ENCODE results near the gene KCNJ9. TPM values are rescaled to one million over a fixed set of nuclear protein-coding genes. Genes with fewer than 3 reads are reported as not detected.

Gene KCNJ9
- total RNA-seq, 2 experiments from 2014 or later, result not detected

DNA sequence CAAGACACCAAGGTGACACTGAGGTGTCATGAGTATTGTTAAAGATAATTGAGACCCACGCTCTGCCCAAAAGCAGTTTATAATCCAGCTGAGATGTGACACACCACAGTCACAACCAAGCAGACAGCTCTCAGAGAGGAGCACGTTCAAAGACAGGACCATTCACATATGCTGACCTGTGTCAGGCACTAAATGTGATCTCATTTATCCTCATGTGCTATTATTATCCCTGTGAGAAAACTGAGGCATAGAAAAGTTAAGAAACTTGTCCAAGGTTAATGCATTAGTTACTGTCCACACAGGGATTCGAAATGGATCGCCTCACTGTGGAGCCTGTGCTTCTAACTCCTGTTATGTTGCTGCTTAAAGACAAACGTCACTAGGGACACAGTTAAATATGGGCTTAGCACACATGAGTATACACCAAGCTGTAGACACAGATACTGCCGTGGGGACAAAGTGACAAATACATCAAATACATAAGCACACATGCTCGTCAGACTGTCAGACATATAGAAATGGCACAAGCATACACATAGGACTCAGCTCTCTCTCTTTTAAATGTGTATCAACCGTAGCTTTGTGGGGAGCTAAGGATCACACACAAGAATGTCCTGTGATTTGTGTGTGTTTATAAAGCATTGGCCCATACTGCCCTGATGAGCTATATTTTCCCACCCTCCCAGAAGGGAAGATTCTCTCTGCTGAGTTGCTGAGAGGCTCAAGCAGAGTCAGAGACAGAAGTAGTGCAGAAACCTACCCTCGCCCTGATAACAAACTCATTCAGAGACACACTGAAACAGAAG is 20.6 kb downstream of the KCNJ9 start:
- H3K9me3 ChIP-seq (ENCODE audit: control insufficient read depth in 1 of 2, insufficient read depth in 1 of 2, low read length in 2 of 2), result no peaks in the 10 kb centered on the region
- H3K27ac Mint-ChIP-seq, result peak overlapping the region; percentile 88
- H3K4me3 Mint-ChIP-seq, result no peak overlapping the region
- H3K27me3 ChIP-seq (ENCODE audit: control insufficient read depth in 1 of 2, insufficient read depth in 2 of 2, low read length in 2 of 2), result no peaks in the 10 kb centered on the region
- intact Hi-C loops (cut with DNase I, micrococcal nuclease), result loop anchor here (1.0 to 10.0 kb wide), 5 partner anchors 90 to 275 kb away; partner anchors contain the start of gene CASQ1 (in 1 of the 2)
- H3K36me3 Mint-ChIP-seq (ENCODE audit: low read depth), result peaks cover 19% of the 10 kb centered on the region
- ChIA-PET POLR2A (interaction anchor here (0.6 to 2.9 kb wide), 8 partner anchors 71 to 274 kb away, joined by 3 to 27 read pairs (median 5); partner anchors contain the start of genes COPA, DCAF8, NCSTN and PEX19), CTCF (interaction anchor here (0.6 to 3.9 kb wide), 9 partner anchors 17 to 275 kb away, joined by 3 to 30 read pairs (median 5); partner anchors contain the start of genes PEX19 and PIGM)
- TF ChIP-seq, protein P1, sequence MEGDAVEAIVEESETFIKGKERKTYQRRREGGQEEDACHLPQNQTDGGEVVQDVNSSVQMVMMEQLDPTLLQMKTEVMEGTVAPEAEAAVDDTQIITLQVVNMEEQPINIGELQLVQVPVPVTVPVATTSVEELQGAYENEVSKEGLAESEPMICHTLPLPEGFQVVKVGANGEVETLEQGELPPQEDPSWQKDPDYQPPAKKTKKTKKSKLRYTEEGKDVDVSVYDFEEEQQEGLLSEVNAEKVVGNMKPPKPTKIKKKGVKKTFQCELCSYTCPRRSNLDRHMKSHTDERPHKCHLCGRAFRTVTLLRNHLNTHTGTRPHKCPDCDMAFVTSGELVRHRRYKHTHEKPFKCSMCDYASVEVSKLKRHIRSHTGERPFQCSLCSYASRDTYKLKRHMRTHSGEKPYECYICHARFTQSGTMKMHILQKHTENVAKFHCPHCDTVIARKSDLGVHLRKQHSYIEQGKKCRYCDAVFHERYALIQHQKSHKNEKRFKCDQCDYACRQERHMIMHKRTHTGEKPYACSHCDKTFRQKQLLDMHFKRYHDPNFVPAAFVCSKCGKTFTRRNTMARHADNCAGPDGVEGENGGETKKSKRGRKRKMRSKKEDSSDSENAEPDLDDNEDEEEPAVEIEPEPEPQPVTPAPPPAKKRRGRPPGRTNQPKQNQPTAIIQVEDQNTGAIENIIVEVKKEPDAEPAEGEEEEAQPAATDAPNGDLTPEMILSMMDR (IDR thresholded peaks at IDR 0.05), result no peak
- H3K27me3 Mint-ChIP-seq, result no peaks in the 10 kb centered on the region
- ATAC-seq (ENCODE audit: poor library complexity), result no peak
- peaks cover 51% of the 10 kb centered on the region for H3K4me1 Mint-ChIP-seq (ENCODE audit: low read depth)
- H3K27ac ChIP-seq (ENCODE audit: low read depth in 1 of 2, low read length in 2 of 2), result peak overlapping the region in 1 of 2 donors; percentile 93
- no peak for DNase-seq
- peaks cover 45% of the 10 kb centered on the region for H3K4me1 ChIP-seq (ENCODE audit: insufficient read depth, low read length)
- no peaks in the 10 kb centered on the region for H3K9me3 Mint-ChIP-seq
- H3K36me3 ChIP-seq (ENCODE audit: insufficient read depth, low read length), result no peaks in the 10 kb centered on the region
- H3K4me3 ChIP-seq (ENCODE audit: low read length), result no peak overlapping the region

DNA sequence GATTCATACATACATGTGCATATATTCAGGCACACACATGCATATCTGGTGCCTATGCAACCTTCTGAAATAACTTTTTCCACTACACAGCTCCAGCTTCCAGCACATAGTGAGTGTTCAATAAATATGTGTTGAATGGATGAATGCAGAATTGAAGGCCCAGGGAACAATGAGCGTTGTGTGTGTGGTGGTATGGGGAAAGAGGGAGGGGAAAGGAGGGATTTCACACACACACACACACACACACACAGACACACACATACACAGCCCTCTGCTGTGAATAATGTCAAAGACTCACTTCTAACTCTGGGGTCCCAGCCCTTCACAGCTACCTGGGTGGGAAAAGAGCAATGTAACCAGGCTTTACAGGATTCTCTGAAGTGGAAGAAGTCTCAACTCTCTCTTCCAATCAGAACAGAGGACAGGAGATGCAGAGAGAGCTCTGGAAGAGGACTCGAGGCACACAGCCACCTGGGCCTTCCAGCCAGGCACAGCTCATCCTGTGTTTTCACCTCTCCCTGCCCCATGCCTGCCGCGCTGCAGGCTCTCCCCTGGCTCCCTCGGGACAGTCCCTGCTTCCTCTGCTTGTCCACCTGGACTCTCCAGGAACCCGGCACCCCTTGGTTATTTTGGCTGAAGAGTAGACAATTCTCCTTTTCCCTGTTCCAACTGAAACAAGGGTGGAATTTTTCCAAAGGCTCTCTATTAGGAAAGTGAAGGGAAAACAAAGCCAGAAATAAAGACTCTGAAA is 22.5 kb downstream of the KCNJ9 start:
- intact Hi-C loops (cut with DNase I, micrococcal nuclease), result loop anchor here (5.0 to 10.0 kb wide), 3 partner anchors 88 to 273 kb away; partner anchors contain the start of gene CASQ1 (in 1 of the 2)
- DNase-seq, result no peak
- Mint-ChIP-seq H3K27ac (peak overlapping the region; percentile 88), H3K36me3 (ENCODE audit: low read depth) (peaks cover 5% of the 10 kb centered on the region), H3K27me3 (peaks cover 2% of the 10 kb centered on the region), H3K4me3 (no peak overlapping the region), H3K4me1 (ENCODE audit: low read depth) (peaks cover 40% of the 10 kb centered on the region), H3K9me3 (no peaks in the 10 kb centered on the region)
- peaks cover 30% of the 10 kb centered on the region for H3K4me1 ChIP-seq (ENCODE audit: insufficient read depth, low read length)
- no peak overlapping the region for H3K27ac ChIP-seq (ENCODE audit: low read depth in 1 of 2, low read length in 2 of 2)
- H3K27me3 ChIP-seq (ENCODE audit: control insufficient read depth in 1 of 2, insufficient read depth in 2 of 2, low read length in 2 of 2), result no peaks in the 10 kb centered on the region
- no peak for ATAC-seq (ENCODE audit: poor library complexity)
- ChIA-PET POLR2A (no interaction called here), CTCF (interaction anchor here (1.0 to 3.9 kb wide), 2 partner anchors 18 to 19 kb away, joined by 3 to 30 read pairs; no protein-coding TSS in a partner anchor)
- no peak overlapping the region for H3K4me3 ChIP-seq (ENCODE audit: low read length)
- H3K36me3 ChIP-seq (ENCODE audit: insufficient read depth, low read length), result no peaks in the 10 kb centered on the region
- TF ChIP-seq, protein P1 (IDR thresholded peaks at IDR 0.05), result no peak
- H3K9me3 ChIP-seq (ENCODE audit: control insufficient read depth in 1 of 2, insufficient read depth in 1 of 2, low read length in 2 of 2), result no peaks in the 10 kb centered on the region

DNA sequence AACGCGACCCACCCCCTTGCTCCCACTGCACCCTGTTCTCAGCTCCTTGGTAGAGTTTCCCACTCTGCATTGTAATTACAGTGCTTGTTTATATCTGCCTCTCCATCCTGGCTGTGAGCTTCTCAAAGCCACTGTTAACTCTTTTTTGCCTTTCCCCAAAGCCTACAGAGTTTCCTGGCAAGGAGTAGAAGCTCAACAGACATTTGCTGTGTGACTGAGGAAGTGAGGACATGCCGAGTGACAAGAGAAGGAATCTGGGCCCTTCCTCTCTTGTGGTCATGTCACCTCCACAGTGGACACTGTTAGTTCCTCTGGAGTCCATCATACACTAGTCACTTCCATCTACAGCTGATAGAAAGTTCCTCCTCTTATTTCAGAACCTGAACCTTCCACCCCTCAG is 23.1 kb downstream of the KCNJ9 start:
- Mint-ChIP-seq H3K36me3 (ENCODE audit: low read depth) (no peaks in the 10 kb centered on the region), H3K27me3 (peaks cover 5% of the 10 kb centered on the region), H3K27ac (peak overlapping the region; percentile 47), H3K4me1 (ENCODE audit: low read depth) (peaks cover 34% of the 10 kb centered on the region), H3K4me3 (no peak overlapping the region), H3K9me3 (no peaks in the 10 kb centered on the region)
- ChIA-PET POLR2A (no interaction called here), CTCF (interaction anchor here (1.0 to 1.3 kb wide), 3 partner anchors 19 to 148 kb away, joined by 3 to 4 read pairs (median 3); no protein-coding TSS in a partner anchor)
- H3K27me3 ChIP-seq (ENCODE audit: control insufficient read depth in 1 of 2, insufficient read depth in 2 of 2, low read length in 2 of 2), result no peaks in the 10 kb centered on the region
- H3K4me3 ChIP-seq (ENCODE audit: low read length), result no peak overlapping the region
- DNase-seq, result peak in 2 of 14 experiments; percentile 25 to 27
- no peaks in the 10 kb centered on the region for H3K9me3 ChIP-seq (ENCODE audit: control insufficient read depth in 1 of 2, insufficient read depth in 1 of 2, low read length in 2 of 2)
- no peak for ATAC-seq (ENCODE audit: poor library complexity)
- no peak overlapping the region for H3K27ac ChIP-seq (ENCODE audit: low read depth in 1 of 2, low read length in 2 of 2)
- TF ChIP-seq, protein P1 (IDR thresholded peaks at IDR 0.05), result no peak
- peaks cover 24% of the 10 kb centered on the region for H3K4me1 ChIP-seq (ENCODE audit: insufficient read depth, low read length)
- H3K36me3 ChIP-seq (ENCODE audit: insufficient read depth, low read length), result no peaks in the 10 kb centered on the region
- intact Hi-C loops (cut with DNase I, micrococcal nuclease), result loop anchor here (5.0 to 10.0 kb wide), 3 partner anchors 88 to 273 kb away; partner anchors contain the start of gene CASQ1 (in 1 of the 2)
